GM19372 (cell line): ENCODE measurements around the gene NAE1.
"Not testable (repeated sequence)": the region's sequence is repeated elsewhere in the genome, so short reads cannot be mapped to it uniquely, and the experiment has no call there.

Source experiments
- ATAC-seq: cut with Tn5 transposase; IDR thresholded peaks from one replicate; pipeline ENCODE4 v1.9.1; 2021; ENCODE audit warnings: mild to moderate bottlenecking, low read depth, moderate library complexity; ENCODE audit not compliant: unreplicated experiment

The NAE1 gene

DNA sequence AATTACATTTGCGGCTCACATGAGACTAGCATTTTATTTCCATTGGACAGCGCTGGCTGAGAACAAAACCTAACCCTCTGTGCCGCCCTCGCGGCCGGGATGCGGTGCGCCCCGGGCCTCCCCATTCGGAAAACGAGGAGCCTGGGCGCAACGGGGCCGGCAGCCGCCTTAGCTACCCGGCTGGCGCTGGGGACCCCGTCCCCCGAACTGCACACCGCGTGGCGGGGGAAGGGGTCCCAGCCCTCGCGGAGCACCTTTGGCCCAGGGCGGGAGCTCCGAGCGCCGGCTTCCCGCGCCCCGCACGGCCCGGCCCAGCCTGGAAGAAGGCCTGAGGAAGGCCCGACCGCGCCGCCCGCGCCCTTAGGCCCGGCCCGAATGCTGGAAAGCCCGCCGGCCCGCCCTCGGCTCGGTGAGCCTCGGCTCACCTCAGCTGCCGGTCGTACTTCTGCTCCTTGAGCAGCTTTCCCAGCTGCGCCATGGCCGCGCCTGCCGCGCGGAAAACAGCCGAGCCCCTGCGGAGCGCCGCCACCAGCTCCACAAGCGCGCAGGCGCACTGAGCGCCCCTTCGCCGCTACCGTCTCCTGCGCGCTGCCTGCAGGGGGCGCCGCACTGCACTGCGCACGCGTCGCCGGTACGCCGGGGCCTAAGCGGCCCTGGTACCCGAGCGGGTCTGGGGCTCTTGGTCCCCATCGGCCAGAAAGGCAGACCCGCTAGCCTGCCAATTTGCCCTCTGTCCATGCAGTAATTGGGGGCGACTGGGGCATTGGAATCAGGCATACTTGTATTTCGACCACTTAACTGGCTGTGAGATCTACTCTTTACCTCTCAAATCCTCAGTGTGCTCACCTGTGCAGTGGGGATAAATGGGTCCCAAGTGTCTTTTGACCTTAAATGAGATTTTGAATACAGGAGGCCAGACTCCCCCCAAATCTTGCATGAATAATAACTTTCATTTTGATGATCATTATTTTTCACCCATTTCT is at the start of gene NAE1:
NAE1 (minus strand) TSS at position 555 of the 983 bp plus-strand sequence; CDS start at position 478, 77 bp downstream.
- ATAC-seq, result peak; percentile 94

DNA sequence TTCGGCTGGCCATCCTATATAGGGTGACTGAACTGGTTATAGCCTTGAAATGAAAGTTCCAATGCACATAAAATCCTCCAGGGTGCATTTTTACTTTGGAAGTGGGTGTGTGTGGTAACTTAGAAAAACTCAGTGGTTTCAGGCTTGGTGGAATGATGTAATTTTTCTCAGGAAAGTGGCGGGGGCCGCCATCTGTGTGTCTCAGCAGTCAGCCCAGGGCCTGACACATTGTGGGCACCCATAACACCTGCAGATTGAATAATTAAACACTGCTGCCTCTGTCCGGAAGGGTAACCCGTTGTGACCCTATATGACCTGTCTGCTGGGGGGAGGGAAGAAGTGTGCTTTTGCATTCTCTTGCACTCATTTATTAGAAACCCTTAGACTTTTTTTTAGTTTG is 47.3 kb upstream of the NAE1 start:
- ATAC-seq, result no peak

- no peak for ATAC-seq
Measured at GRCh38 chr16:66874079-66874775, 43.5 kb upstream of the NAE1 start.

GRCh38 chr16:66873685-66874055 is 42.9 kb upstream of the NAE1 start:
- no peak for ATAC-seq

DNA sequence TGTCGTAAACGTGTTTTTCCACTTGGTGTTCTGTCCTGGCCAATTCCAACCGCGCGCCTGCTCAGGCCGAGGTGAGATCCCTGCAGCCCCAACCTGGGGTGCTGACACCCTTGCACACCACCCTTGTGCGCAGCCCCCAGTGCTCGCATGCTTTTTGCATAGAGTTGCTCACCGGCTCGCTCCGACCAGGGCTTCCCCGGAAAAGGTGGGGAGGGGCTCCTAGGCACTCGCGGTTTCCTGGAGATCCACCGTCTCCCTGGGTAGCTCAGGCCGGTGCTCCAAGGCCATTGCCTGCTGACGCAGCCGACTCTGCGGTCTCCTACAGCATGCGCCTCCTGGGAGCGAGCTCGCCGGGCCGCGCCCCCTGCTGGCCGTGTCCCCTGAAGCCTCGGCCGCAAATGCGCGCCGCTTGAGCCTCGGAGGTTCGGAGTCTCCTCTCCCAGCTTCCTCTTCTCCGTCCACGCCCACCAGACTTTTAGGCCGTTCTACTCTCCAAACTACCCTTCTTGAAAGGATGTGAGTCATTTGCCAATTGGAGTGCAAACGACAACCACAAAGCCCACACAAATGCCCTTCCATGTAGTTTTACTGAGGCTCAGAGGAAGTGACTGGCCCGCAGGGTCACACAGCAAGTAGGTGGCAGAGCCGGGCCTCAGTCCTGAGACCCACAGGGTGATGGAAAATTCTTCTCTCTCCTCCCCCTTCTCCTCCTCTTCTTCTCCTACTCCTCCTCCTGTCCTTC is 42.3 kb upstream of the NAE1 start:
- peak; percentile 96 for ATAC-seq

GRCh38 chr16:66872559-66872942 is 41.8 kb upstream of the NAE1 start:
- no peak for ATAC-seq

- no peak for ATAC-seq
Measured at GRCh38 chr16:66871840-66872239, 41.1 kb upstream of the NAE1 start.

DNA sequence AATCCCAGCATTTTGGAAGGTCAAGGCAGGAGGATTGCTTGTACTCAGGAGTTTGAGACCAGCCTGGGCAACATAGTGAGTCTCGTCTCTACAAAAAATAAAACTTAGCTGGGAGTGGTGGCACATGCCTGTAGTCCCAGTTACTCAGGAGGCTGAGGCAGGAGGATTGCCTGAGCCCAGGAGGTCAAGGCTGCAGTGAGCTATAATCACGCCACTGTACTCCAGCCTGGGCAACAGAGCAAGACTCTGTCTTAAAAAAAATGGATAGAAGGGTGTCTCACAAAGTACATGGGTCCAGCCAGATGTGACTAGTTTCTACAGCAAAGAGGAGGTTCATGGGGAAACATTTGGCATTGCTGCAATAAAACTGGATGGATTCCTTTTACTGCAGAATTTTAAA is 40.6 kb upstream of the NAE1 start:
- ATAC-seq, result not testable (repeated sequence)

DNA sequence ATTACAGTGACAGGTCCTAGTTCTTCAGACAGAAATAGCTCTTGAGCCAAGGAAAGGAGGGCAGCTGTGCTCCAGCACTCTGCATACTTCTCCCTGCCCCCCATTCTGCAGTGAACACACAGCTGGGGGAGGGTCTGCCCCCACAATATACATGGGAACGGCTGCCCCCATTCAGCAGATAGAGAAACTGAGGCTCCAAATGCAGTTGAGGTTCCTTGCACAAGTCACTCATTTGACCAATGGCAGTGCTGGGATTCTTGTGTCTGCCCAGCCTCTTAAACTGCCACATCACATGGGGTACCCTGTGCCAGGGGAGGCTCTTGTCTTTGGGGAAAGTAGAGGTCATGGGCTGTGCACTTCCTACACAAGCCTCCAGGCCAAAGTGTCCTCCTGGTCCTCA is 38.6 kb upstream of the NAE1 start:
- ATAC-seq, result no peak

- ATAC-seq, result no peak
Measured at GRCh38 chr16:66863707-66864106, 32.9 kb upstream of the NAE1 start.

DNA sequence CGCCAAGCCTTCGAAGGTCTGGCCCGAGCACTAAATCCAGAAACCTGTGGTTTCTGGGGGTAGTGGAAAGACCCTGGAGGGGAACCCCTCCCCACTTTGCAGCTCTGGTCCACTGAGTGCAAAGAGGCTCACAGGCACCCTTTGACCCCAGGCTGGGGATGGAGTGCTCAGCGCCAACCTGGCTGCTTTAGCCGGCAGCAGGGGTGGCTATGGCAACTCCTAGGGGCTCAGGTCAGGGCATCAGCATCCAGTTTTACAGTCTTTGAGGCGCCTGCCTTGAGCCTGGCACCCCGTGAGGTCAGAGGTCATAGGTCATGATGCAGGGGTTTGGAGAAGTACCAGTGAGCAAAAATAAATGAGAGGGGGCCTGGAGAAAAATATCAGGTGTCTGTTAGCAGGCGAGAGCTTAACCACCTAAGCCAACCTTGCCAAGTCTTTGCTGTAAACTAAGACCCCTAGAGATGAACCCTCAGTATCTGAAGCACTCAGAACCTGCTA is 31.3 kb upstream of the NAE1 start:
- ATAC-seq, result no peak

GRCh38 chr16:66859397-66860068 is 28.8 kb upstream of the NAE1 start:
- ATAC-seq, result no peak

GRCh38 chr16:66858740-66859396 is 28.1 kb upstream of the NAE1 start:
- no peak for ATAC-seq

- ATAC-seq, result no peak
Measured at GRCh38 chr16:66857437-66857836, 26.7 kb upstream of the NAE1 start.

GRCh38 chr16:66856801-66857200 is 26.0 kb upstream of the NAE1 start:
- ATAC-seq, result no peak

DNA sequence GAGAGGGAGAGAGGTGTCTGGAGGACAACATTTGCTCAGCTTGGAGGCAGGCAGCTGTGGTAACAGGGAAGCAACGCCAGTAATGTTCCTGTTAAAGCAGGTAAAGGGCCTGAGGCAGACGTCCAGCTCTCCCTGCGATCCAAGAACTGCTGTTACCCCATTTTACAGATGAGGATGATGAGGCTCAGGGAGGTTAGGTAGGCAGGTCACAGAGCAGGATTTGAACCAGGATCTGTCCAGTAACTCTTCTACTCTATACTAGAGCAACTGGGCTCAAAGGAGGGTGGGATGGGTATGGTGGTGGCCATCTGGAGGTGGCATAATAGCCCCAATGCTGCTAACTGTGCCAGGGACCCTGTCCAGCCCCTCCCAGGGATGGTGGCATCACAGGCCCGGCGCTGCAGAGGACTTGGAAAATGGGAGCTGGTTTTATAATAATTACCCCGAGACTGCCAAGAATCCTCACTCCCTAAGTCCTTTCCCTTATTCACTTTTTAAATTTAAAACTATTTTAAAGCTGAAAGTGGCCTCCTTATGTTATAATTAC is 25.5 kb upstream of the NAE1 start:
- no peak for ATAC-seq

GRCh38 chr16:66853261-66854139 is 22.7 kb upstream of the NAE1 start:
- ATAC-seq, result no peak

GRCh38 chr16:66851166-66851964 is 20.6 kb upstream of the NAE1 start:
- ATAC-seq, result no peak
